Activated naive CD4-positive, alpha-beta T cell treated with anti-CD3 and anti-CD28 coated beads for 36 hours (primary cell): ENCODE data around the gene THRSP. TPM values are rescaled to one million over a fixed set of nuclear protein-coding genes. Genes with fewer than 3 reads are reported as not detected.
A peak's percentile ranks its signal among the peaks of the same experiment; 100 is the strongest.
"Not testable (repeated sequence)": the region's sequence is repeated elsewhere in the genome, so short reads cannot be mapped to it uniquely, and the experiment has no call there.

Source experiments
- CTCF ChIA-PET: fragments of 350-600 bp; sonication (Branson Sonifier 250); formaldehyde crosslinking; loops from one replicate; lab custom pipeline; 2021; ENCODE audit warnings: antibody characterized with exemption; lab: Charles Lee
- DNase-seq: peaks from one replicate; pipeline ENCODE4 v3.0.0-alpha.2; 2020
- H3K27ac Mint-ChIP-seq: one replicate; pipeline ENCODE4 v1.8.0; 2021; ENCODE audit warnings: mild to moderate bottlenecking, mixed read lengths
- H3K27me3 Mint-ChIP-seq: one replicate; pipeline ENCODE4 v1.8.0; 2021; ENCODE audit warnings: low read depth, mixed read lengths
- H3K36me3 Mint-ChIP-seq: one replicate; pipeline ENCODE4 v1.8.0; 2021; ENCODE audit warnings: low read depth, mixed read lengths
- H3K4me1 Mint-ChIP-seq: one replicate; pipeline ENCODE4 v1.8.0; 2021; ENCODE audit warnings: low read depth, mixed read lengths
- H3K4me3 Mint-ChIP-seq: one replicate; pipeline ENCODE4 v1.8.0; 2021; ENCODE audit warnings: mild to moderate bottlenecking, moderate library complexity, mixed read lengths
- H3K9me3 Mint-ChIP-seq: one replicate; pipeline ENCODE4 v1.8.0; 2021; ENCODE audit warnings: mixed read lengths
- intact Hi-C: fragments of 100-400 bp; cut with micrococcal nuclease; formaldehyde crosslinking; loops from one replicate; pipeline ENCODE4 v1.15.1; 2023
- total RNA-seq, 2 experiments: library from RNA; stranded (reverse); gene quantifications; one replicate each; pipeline ENCODE4 v1.2.3, GENCODE V29; 2021

Gene THRSP
- total RNA-seq, 2 experiments from 2014 or later: not detected

- Mint-ChIP-seq H3K36me3 (peaks cover 18% of the 10 kb centered on the region), H3K9me3 (no peaks in the 10 kb centered on the region), H3K27ac (no peak overlapping the region), H3K4me3 (no peak overlapping the region), H3K4me1 (peaks cover 25% of the 10 kb centered on the region), H3K27me3 (no peaks in the 10 kb centered on the region)
- intact Hi-C loops: no loop called here
- DNase-seq: no peak
- CTCF ChIA-PET: interaction anchor here (0.6 kb wide), 1 partner anchor 98 kb away, joined by 3 read pairs; no protein-coding TSS in a partner anchor
These were observed 8.8 kb downstream of the THRSP start for GRCh38 chr11:78072455-78072854.

GRCh38 chr11:78074756-78075155, 11.1 kb downstream of the THRSP start:
- CTCF ChIA-PET: no interaction called here
- H3K9me3 Mint-ChIP-seq: no peaks in the 10 kb centered on the region
- no peak overlapping the region for H3K27ac Mint-ChIP-seq
- peaks cover 37% of the 10 kb centered on the region for H3K4me1 Mint-ChIP-seq
- intact Hi-C loops: loop anchor here (5.0 kb wide), 1 partner anchor 488 kb away; no protein-coding TSS in a partner anchor
- DNase-seq: no peak
- no peaks in the 10 kb centered on the region for H3K27me3 Mint-ChIP-seq
- H3K36me3 Mint-ChIP-seq: peaks cover 9% of the 10 kb centered on the region
- H3K4me3 Mint-ChIP-seq: no peak overlapping the region

- intact Hi-C loops: loop anchor here (5.0 kb wide), 1 partner anchor 485 kb away; no protein-coding TSS in a partner anchor
- CTCF ChIA-PET: no interaction called here
- no peaks in the 10 kb centered on the region for H3K9me3 Mint-ChIP-seq
- DNase-seq: no peak
- H3K4me1 Mint-ChIP-seq: peaks cover 51% of the 10 kb centered on the region
- peaks cover 4% of the 10 kb centered on the region for H3K36me3 Mint-ChIP-seq
- no peak overlapping the region for H3K4me3 Mint-ChIP-seq
- no peaks in the 10 kb centered on the region for H3K27me3 Mint-ChIP-seq
- H3K27ac Mint-ChIP-seq: no peak overlapping the region
These were observed 13.2 kb downstream of the THRSP start for GRCh38 chr11:78076733-78077403.

GRCh38 chr11:78077592-78077991, 13.9 kb downstream of the THRSP start:
- H3K36me3 Mint-ChIP-seq, H3K27me3 Mint-ChIP-seq, H3K27ac Mint-ChIP-seq, H3K9me3 Mint-ChIP-seq, DNase-seq: not testable (repeated sequence)
- Mint-ChIP-seq H3K4me3 (peak overlapping the region; percentile 92), H3K4me1 (peaks cover 48% of the 10 kb centered on the region)
- intact Hi-C loops: loop anchor here (5.0 kb wide), 1 partner anchor 485 kb away; no protein-coding TSS in a partner anchor
- CTCF ChIA-PET: interaction anchor here (1.0 to 1.7 kb wide), 2 partner anchors 32 to 487 kb away, joined by 3 to 5 read pairs; no protein-coding TSS in a partner anchor

- Mint-ChIP-seq H3K27ac (peak overlapping the region; percentile 86), H3K36me3 (peaks cover 4% of the 10 kb centered on the region), H3K4me1 (peaks cover 45% of the 10 kb centered on the region), H3K9me3 (no peaks in the 10 kb centered on the region), H3K27me3 (no peaks in the 10 kb centered on the region), H3K4me3 (peak overlapping the region; percentile 92)
- CTCF ChIA-PET: interaction anchor here (1.0 to 1.7 kb wide), 3 partner anchors 32 to 486 kb away, joined by 3 to 5 read pairs (median 3); no protein-coding TSS in a partner anchor
- intact Hi-C loops: loop anchor here (1.0 to 5.0 kb wide), 7 partner anchors 16 to 484 kb away; partner anchors contain the start of genes AAMDC, ALG8 and INTS4
- DNase-seq: no peak
These were observed 14.8 kb downstream of the THRSP start for GRCh38 chr11:78078218-78079167.

GRCh38 chr11:78079232-78080083, 15.8 kb downstream of the THRSP start, which contains the start of gene NDUFC2:
NDUFC2 (minus strand) TSS chr11:78079862; CDS start chr11:78079744, 118 bp downstream.
- H3K9me3 Mint-ChIP-seq: no peaks in the 10 kb centered on the region
- H3K36me3 Mint-ChIP-seq: peaks cover 3% of the 10 kb centered on the region
- DNase-seq: peak; percentile 75
- intact Hi-C loops: loop anchor here (1.0 to 5.0 kb wide), 7 partner anchors 15 to 483 kb away; partner anchors contain the start of genes AAMDC, ALG8 and INTS4
- peak within 1 kb of the TSS; percentile 92 for H3K4me3 Mint-ChIP-seq
- peak within 1 kb of the TSS; percentile 86 for H3K27ac Mint-ChIP-seq
- CTCF ChIA-PET: interaction anchor here (0.7 to 1.7 kb wide), 4 partner anchors 70 to 485 kb away, joined by 3 to 5 read pairs (median 4); partner anchors contain the start of gene INTS4
- peaks cover 45% of the 10 kb centered on the region for H3K4me1 Mint-ChIP-seq
- H3K27me3 Mint-ChIP-seq: no peaks in the 10 kb centered on the region

GRCh38 chr11:78080084-78080817, 16.6 kb downstream of the THRSP start:
- Mint-ChIP-seq H3K27ac (peak overlapping the region; percentile 86), H3K27me3 (no peaks in the 10 kb centered on the region)
- intact Hi-C loops: no loop called here

GRCh38 chr11:78080818-78081495, 17.3 kb downstream of the THRSP start:
- DNase-seq: no peak
- peaks cover 3% of the 10 kb centered on the region for H3K36me3 Mint-ChIP-seq
- intact Hi-C loops: no loop called here
- CTCF ChIA-PET: interaction anchor here (0.6 kb wide), 1 partner anchor 506 kb away, joined by 4 read pairs; no protein-coding TSS in a partner anchor
- H3K27me3 Mint-ChIP-seq: no peaks in the 10 kb centered on the region
- H3K4me3 Mint-ChIP-seq: peak overlapping the region; percentile 8
- H3K27ac Mint-ChIP-seq: no peak overlapping the region
- no peaks in the 10 kb centered on the region for H3K9me3 Mint-ChIP-seq
- peaks cover 36% of the 10 kb centered on the region for H3K4me1 Mint-ChIP-seq

More at GRCh38 chr11:78080084-78080817, 16.6 kb downstream of the THRSP start:
- no peak for DNase-seq
- H3K9me3 Mint-ChIP-seq: no peaks in the 10 kb centered on the region
- peak overlapping the region; percentile 92 for H3K4me3 Mint-ChIP-seq
- peaks cover 42% of the 10 kb centered on the region for H3K4me1 Mint-ChIP-seq
- CTCF ChIA-PET: interaction anchor here (0.6 to 1.3 kb wide), 5 partner anchors 85 to 594 kb away, joined by 3 to 6 read pairs (median 4); partner anchors contain the start of gene INTS4
- H3K36me3 Mint-ChIP-seq: peaks cover 3% of the 10 kb centered on the region

- H3K4me3 Mint-ChIP-seq: no peak overlapping the region
- peaks cover 3% of the 10 kb centered on the region for H3K36me3 Mint-ChIP-seq
- H3K4me1 Mint-ChIP-seq: peaks cover 31% of the 10 kb centered on the region
- no peak for DNase-seq
- CTCF ChIA-PET: no interaction called here
- no peaks in the 10 kb centered on the region for H3K27me3 Mint-ChIP-seq
- H3K27ac Mint-ChIP-seq: no peak overlapping the region
- no peaks in the 10 kb centered on the region for H3K9me3 Mint-ChIP-seq
- intact Hi-C loops: no loop called here
These were observed 17.9 kb downstream of the THRSP start for GRCh38 chr11:78081583-78081982.

GRCh38 chr11:78082146-78082545, 18.5 kb downstream of the THRSP start:
- DNase-seq: no peak
- CTCF ChIA-PET: no interaction called here
- Mint-ChIP-seq H3K4me3 (no peak overlapping the region), H3K4me1 (peaks cover 28% of the 10 kb centered on the region), H3K27me3 (no peaks in the 10 kb centered on the region), H3K27ac (no peak overlapping the region), H3K9me3 (no peaks in the 10 kb centered on the region), H3K36me3 (peaks cover 3% of the 10 kb centered on the region)
- intact Hi-C loops: no loop called here
